RPMI8226 (cell line): ENCODE results near the gene MFAP3L.
"Not testable (repeated sequence)": the region's sequence is repeated elsewhere in the genome, so short reads cannot be mapped to it uniquely, and the experiment has no call there.

Source experiments
- DNase-seq: peaks from one replicate; pipeline ENCODE4 v3.0.0-alpha.2; 2015

MFAP3L gene

GRCh38 chr4:169986369-169986768, 39.8 kb downstream of the MFAP3L start:
- DNase-seq, result no peak

- no peak for DNase-seq
Measured at GRCh38 chr4:169985881-169986280, 40.3 kb downstream of the MFAP3L start.

- DNase-seq, result no peak
Measured at GRCh38 chr4:169984745-169985144, 41.5 kb downstream of the MFAP3L start.

- no peak for DNase-seq
Measured at GRCh38 chr4:169984173-169984572, 42.0 kb downstream of the MFAP3L start.

GRCh38 chr4:169976951-169977350, 49.2 kb downstream of the MFAP3L start:
- no peak for DNase-seq

- no peak for DNase-seq
Measured at GRCh38 chr4:169975838-169976796, 50.1 kb downstream of the MFAP3L start.

GRCh38 chr4:169975131-169975837, 50.9 kb downstream of the MFAP3L start:
- DNase-seq, result no peak

- DNase-seq, result no peak
Measured at GRCh38 chr4:169971456-169972015, 54.7 kb downstream of the MFAP3L start.

GRCh38 chr4:169968999-169969398, 57.2 kb downstream of the MFAP3L start:
- no peak for DNase-seq

- DNase-seq, result no peak
Measured at GRCh38 chr4:169963998-169964397, 62.2 kb downstream of the MFAP3L start.

- no peak for DNase-seq
Measured at GRCh38 chr4:169959254-169959653, 66.9 kb downstream of the MFAP3L start.

GRCh38 chr4:169958629-169959028, 67.6 kb downstream of the MFAP3L start:
- no peak for DNase-seq

GRCh38 chr4:169957785-169958184, 68.4 kb downstream of the MFAP3L start:
- no peak for DNase-seq

- DNase-seq, result no peak
Measured at GRCh38 chr4:169956091-169956843, 69.9 kb downstream of the MFAP3L start.

GRCh38 chr4:169955521-169955920, 70.7 kb downstream of the MFAP3L start:
- no peak for DNase-seq

- DNase-seq, result no peak
Measured at GRCh38 chr4:169952236-169953002, 73.8 kb downstream of the MFAP3L start.

GRCh38 chr4:169948271-169948670, 77.9 kb downstream of the MFAP3L start:
- no peak for DNase-seq

- DNase-seq, result no peak
Measured at GRCh38 chr4:169945636-169946035, 80.6 kb downstream of the MFAP3L start.

GRCh38 chr4:169943601-169944000, 82.6 kb downstream of the MFAP3L start:
- DNase-seq, result not testable (repeated sequence)

- no peak for DNase-seq
Measured at GRCh38 chr4:169941141-169941540, 85.1 kb downstream of the MFAP3L start.

GRCh38 chr4:169940460-169940859, 85.7 kb downstream of the MFAP3L start:
- DNase-seq, result no peak
